Stimulated activated CD4-positive, alpha-beta T cell treated with anti-CD3 and anti-CD28 coated beads, TNF-alpha, amount 100 ng/mL, for 24 hours (primary cell): Measurements from ENCODE around the gene MACROD2.
"Not testable (repeated sequence)": the region's sequence is repeated elsewhere in the genome, so short reads cannot be mapped to it uniquely, and the experiment has no call there.

Experiments
- DNase-seq, 3 experiments: peaks; one replicate each; pipeline ENCODE4 v3.0.0-alpha.2; 2020; ENCODE audit warnings: low read depth in 3 of 3

Gene MACROD2

DNA sequence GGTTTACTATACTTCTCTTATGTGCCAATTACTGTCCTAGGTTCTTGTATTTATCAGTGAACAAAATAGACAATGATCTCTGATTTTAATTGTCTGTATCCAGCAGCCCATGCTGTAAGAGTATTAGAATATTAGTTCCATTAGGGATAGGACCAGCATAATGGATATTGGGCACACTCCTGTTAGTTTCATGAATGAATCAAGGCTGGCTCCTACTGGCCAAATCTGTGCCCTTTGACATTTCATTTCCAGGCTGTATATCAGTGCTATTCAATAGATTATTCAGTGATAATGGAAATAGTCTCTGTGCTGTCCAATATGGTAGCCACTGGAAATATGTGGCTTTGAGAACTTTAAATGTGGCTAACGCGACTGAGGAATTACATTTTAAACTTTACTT, 1350.0 kb downstream of the MACROD2 start:
- no peak for DNase-seq

DNA sequence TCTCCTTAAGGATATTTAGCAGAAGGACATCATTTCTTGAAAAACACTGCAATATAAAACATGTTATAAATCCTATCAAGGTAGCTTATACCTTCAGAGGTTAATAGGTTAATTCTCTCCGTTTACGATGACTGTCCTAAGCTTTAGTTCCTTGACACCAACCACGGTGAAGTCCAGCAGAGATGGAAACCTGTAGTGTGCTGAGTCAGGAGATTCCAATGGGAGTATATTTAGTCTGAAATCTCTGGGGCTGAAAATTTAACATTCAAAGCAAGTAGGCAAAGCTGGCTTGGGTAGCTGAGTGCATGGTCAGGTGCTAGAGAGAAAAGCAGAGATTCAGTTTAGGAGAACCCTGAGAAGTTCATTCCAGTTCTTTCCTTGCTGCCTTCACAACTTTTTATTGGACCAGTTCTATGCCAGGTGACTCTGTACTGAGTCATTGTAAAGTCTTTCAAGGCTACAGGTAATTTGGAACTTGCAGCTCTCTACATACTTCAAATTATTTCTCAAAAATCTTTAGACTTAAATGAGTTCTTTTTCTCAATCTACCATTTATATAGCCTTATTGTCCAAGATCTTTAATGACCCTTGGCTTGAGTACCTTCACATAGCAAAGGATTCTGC, 1351.5 kb downstream of the MACROD2 start:
- DNase-seq = no peak

DNA sequence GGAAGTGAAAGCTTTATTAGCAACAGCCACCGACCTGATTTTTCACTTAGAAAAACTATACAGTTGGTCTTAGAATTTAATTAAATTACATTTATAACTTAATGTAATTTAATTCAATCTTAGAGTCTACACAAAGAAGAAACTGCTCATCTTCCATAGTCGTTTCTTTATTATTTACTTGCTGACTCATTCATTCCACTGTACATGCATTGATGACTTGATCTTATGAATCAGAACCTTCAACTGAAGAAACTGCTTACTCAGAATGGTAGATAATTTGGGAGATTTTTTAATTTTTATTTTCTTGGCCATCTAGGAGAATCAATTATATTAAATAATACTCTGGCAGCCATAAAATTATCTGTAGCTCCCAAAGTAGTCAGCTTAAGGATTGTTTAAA, 1363.7 kb downstream of the MACROD2 start:
- DNase-seq = no peak

DNA sequence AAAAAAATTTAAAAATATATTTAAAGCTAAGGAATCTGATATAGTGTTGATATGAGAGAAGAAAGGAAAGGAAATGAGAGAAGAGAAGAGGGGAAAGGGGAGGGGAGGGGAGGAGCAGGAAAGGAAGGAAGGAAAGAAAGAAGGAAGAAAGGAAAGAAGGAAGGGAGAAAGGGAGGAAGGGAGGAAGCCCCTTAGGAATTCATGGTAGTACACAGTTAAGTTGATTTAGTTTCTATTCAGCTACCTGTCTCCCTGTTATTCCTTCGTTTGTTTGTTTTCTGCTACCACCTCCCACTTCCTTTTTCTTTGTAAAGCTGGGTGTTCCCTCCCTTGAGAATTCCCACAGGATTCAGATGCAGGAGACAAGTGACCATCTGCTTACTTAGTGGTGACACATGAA, 1367.5 kb downstream of the MACROD2 start:
- no peak for DNase-seq

DNA sequence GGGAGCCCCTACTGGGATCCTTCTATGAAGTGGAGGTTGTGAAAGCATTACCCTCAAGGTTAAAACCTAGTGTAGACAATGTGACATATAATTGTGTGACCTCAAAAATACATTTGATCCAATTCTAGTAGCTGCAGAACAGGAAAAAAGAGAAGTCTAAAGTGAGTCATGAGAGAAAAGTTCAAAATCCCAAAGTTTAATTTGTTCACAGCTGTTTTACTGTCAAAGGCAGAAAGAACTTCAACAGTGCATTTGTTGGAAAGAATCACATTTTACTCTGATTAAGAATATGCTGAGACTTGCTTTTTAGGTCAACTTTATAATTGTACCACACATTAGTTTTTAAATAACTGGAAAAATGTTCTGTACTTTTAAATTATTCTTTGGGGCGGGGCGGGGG, 1369.5 kb downstream of the MACROD2 start:
- no peak for DNase-seq

DNA sequence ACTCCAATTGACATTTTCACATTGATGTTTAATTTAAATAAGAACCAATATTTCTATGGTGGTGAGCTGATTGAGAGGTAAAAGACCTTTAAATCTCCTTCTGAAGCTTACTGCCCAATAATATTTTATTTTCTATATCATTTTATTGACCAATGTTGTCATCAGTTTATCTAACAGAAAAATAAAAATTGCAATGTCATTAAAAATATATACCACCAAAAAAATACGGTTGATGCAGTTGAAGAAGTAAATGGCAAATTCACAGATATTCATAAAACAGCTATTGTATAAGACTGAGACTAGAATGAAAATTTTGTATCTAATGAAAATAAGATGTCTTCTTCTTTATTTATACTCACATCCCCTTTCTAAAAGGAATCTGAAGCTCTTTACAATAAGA, 1375.1 kb downstream of the MACROD2 start:
- no peak for DNase-seq

DNA sequence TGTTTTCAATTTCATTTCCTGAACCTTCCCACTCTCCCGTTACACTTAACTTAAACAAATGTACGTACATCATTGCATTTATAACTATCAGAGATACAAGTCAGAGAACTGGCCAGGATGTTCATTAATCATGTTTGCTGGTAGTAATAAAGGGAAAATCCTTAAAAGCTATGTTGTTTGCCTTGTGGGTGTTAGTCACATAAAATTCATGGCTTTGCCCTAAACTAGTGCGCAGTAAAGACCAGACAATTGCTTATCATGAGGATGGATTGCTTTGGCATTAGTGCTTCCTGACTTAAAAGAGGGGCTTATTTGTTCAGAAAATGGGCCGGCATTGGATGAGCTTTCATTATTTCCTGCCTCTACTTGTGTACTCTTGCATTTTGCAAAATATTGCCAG, 1379.4 kb downstream of the MACROD2 start:
- no peak for DNase-seq

DNA sequence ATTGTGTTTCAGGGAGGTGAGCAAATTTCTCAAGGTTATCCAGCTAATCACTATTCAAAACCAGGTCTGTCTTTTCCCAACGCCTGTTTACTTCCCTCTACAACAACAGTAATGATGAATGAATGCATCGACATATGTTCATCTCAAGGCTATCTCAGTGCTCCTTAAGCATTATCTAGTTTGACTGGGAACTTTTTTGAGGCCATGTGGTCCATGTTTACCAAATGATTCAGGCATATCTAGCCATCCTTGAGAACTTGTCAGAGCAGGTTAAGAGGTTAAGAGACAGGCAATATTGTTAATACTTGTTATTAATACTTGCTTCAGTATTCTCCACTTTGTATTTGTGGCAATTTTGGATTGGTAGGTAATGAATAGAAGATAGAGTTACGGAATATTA, 1380.5 kb downstream of the MACROD2 start:
- DNase-seq = no peak

DNA sequence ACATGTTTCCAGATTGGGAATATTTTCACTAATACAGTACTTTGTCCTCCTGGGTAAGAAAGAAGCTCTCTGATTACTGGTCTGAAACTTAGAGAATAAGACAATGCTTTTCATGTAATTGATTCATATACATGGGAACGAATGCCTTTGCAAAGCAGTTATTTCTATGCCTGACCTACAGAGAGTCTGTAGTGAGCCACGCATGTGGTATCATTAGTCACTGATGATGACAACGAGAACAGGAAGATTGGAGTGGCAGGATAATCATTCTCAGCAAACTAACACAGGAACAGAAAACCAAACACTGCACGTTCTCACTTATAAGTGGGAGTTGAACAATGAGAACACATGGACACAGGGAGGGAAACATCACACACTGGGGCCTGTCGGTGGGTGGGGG, 1382.3 kb downstream of the MACROD2 start:
- not testable (repeated sequence) for DNase-seq

DNA sequence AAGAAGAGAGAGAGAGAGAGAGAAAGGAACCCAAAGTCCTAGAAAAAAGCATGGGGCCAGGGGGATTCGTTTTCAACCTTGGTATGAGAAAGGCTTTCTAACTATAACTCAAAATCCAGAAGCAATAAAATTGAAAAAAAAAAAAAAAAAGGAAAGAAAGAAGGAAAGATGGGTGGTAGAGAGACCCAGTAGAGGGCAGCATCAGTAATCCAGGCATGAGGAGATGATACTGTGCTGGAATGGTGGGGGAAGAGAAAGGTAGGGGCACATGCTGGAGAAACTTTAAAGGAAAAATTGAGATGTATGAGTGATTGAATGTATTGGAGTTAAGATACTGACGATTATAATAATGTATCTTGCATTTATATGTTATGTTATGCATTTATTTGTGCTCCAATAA, 1382.8 kb downstream of the MACROD2 start:
- DNase-seq = no peak

DNA sequence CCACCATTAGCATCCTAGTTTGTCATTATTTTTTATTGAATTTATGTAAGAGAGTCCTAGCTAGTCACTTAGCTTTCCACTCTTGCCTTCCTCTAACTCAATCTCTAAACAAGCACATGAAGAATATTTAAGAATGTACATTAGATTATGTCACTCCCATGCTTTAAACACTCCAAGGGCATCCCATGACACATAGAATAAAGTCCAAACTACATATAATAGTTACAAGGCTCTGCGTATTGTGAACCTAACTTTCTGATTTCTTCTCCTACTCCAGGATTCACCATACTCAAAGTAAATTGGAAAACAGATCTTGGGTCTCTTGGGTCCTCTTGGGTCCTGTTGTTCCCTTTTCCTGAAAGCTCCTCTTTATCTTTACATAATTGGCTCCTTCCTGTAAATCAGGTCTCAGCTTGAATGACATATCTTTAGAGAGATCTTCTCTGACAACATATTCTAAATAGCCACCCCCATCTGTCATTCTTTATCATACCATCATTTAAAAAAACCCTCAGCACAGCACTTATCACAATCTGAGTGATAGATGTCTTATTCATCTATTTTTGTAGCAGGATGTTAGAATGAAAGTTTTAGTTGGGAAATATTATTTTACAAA, 1384.5 kb downstream of the MACROD2 start:
- no peak for DNase-seq

DNA sequence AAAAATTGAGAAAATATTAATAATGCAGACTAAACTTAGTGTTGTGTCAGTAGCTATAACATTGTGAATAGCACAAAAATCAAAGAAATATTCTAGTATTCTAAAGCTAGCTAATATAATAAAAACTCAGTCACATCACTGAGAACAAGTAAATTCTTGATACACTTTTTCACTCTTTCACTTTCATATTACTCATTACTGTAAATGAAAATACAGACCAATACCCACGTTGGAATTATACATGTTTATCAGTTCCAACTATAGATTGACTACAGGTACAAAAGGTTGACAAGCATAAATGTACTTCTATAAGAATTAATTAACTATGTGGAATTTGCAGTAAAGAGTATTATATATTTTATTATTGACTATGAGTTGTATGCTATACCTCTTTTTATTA, 1385.5 kb downstream of the MACROD2 start:
- no peak for DNase-seq

DNA sequence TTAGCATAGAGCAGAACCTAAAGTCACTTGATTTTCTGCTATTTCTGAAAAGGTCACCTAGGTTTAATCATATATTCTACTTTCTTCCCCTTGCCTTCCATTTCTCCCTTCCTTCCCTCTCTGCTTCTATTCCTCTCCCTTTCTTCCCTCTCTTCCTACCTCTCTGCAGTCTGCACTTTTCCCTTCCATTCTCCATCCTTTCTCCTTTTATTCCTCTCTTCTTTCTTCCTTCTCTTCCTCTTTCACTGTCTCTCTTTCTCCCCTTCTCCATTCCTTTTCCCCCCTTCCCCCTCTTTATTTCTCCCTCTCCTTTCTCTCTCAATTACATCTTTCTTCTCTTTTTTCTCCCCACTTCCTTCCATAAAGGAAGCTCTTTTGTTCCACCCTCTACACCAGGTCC, 1391.9 kb downstream of the MACROD2 start:
- DNase-seq = no peak

DNA sequence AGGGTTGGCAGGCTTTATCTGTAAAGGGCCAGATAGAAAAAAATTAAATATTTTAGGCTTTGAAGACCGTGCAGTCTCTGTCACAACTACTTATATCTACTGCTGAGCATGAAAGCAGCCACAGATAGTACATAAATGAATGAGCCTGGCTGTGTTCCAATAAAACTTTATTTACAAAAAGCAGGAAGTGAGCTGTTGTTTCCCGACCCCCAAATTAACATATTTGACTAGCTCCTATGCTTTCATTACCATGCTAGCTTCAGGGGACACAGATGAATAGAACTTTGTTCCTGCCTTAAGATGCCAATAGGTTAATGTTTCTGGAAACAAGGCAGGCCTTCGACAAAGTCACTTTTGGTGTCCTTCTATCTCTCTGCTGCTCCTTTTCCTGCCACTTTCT, 1400.1 kb downstream of the MACROD2 start:
- no peak for DNase-seq

DNA sequence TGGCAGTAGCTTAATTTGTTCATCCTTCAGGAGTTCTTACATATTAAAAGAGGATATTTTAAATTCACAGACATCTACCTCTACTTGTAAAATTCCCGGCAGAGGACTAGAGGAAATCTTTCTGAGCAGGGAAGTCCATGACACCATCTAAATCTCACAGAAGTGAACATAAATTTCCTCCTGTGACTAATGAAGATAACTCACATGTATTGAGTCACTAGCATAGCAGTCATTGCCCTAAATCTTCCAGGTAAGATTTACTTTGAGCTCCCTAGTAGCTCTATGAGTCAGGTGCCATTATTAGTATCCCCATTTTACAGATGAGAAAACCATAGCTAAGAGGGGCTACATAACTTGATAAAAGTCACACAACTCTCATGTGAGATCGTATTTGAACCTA, 1400.7 kb downstream of the MACROD2 start:
- DNase-seq = no peak

DNA sequence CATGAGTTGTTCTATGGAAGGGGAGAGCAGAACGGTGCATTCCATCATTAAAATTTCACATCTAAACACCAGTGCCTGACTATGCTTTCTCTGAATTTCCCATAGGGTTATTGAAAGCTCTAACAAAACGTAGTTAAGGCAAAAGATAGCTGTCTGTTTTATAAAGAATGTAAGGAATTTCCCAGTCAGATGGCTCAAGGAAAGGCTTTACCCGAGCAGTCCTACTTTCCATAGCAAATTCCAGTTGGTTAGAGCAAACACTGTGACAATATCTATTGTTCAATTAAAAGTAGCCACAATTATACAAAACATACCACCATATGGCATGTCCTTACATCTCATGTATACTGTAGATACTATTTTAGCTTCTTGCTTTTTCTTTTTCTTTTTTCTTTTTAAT, 1401.6 kb downstream of the MACROD2 start:
- no peak for DNase-seq

DNA sequence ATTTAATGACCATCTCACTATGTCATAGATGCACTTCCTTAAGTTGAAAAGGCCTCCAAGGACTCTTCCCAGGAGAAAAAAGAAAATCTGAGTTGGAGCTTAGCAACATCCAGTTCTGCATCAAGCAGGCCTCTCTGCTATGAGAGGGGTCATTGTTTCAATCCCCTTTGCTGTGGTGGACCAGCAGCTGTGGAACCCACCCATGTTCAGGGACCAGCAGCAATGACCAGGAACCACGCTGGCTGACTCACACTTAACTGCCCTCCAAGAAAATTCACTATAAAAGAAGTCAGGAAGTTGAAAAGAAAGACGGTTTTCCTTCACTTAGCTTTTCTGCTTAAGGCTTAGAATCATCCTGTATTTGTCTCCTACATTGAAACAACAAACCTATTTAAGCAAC, 1404.5 kb downstream of the MACROD2 start:
- DNase-seq = no peak

DNA sequence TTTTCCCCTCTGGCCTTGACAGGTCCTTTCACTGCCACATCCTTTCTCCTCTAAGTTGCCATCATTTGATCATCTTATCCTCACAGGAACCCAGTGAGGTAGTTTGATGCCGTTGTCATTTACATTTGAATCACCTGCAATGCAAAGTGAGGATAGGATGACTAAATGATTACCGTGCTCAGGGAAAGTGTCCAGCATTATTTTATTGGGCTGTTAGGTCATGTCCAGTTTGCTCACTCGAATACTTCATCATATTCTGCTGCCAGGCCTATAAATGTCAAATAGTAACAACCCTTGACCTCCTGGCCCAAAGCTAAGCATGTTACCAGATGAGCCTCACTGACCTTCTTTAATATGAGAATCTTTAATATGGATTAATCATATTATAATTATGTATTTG, 1410.8 kb downstream of the MACROD2 start:
- DNase-seq = no peak

DNA sequence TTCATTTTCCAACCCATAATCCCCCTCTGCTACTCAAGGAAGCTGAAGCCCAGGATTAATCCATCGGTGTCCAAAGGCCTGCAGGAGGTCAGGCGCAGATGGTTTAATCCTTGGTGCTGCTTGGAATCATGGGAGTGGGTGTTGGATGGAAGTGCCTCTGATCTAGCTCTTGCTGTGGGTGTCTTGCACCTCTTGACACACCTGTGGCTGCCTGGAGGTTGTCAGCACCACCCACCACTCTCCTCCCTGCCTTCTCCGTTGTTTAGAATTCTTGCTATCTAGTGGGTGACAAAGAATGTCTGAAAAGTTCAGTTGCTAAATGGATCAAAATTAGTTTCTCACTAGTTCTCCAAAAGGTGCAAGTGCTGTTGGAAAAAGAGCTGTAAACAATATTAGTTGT, 1416.5 kb downstream of the MACROD2 start:
- DNase-seq = no peak

DNA sequence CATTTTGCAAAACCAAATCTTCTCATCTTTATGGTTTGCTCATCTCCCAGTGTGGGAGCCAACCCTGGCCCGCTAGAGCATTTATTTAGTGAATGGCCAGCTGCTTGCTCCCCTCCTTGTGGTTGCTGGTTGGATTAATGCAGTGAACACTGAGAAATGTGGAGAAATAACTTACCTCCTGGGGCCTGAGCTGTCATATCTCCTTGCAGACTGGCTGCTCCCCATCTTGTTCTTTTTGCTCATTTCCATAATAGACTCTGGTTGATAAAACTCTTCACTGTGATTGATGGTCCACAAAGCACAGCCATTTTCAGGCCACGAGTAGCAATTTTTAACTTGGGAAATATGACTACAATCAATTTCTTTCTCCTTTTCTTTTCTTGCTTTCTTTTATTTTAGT, 1420.6 kb downstream of the MACROD2 start:
- DNase-seq = no peak

DNA sequence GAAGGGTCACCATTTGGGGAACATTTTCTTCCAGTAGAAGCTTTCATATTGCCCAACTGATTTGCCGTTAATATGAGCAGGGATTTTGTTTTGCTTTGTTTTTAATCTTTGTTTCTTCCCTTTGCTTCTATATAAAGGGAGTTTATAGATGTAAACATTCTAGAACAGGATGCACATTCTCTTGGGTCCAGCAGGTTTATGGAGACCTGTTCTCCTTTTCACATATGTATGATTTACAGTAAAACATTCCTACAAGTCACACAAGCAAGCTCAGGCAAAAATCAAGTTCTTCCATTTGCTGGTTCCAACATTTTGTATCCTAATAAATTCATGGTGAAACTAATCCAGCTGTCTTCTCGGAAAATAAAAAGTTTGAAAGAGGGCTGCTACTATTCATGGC, 1424.5 kb downstream of the MACROD2 start:
- no peak for DNase-seq

DNA sequence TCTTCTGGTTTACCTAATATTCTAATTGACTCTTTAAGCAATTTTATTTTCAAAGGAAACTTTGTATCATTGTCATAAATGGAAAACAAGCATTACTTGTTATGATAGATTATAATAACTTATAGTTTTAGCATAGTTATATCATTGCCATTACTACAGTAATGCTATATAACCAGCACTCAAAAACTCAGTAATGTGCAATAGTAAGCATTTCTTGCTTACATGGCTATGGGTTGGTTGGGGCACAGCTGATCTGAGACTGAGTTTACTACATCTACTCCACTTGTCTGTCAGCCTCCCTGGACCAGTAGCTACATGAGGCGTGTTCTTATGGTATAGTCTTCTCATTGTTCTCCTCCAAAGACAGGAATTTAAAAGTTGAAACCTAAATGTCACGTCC, 1427.7 kb downstream of the MACROD2 start:
- DNase-seq = no peak

DNA sequence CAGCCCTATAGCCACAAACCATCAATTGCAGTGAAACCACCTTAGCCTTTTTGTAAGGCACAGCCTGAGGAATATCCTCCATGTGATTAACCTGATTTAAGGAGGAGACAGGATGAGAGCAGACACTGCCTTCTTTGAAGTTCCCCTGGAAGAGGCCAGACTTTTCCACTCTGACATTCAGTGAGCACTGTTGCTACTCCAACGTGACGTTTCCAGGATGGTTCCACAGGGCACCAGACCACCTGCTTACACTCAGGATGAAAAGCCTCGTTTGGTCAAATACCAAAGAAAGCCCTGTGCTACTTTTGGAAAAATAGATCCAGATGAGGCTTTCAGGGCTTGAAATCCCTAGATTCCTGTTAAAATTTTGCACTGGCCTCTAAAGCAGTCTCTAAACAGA, 1444.2 kb downstream of the MACROD2 start:
- no peak for DNase-seq
